Omental fat pad (tissue), 4 donors: ENCODE results near the gene POP5. TPM values are rescaled to one million over a fixed set of nuclear protein-coding genes. Genes with fewer than 3 reads are reported as not detected.

ENCODE experiments used
- ATAC-seq: fragments of 150-250 bp; one replicate; pipeline ENCODE4 v1.9.1; 2016; ENCODE audit warnings: mild to moderate bottlenecking, moderate library complexity; ENCODE audit not compliant: low FRiP score
- DNase-seq: peaks from one replicate; pipeline ENCODE4 v3.0.0-alpha.2; 2019; ENCODE audit warnings: low spot score
- CTCF ChIP-seq, 3 donors: fragments of 450-650 bp; IDR thresholded peaks; one replicate each; pipeline ENCODE4 v1.5.1; 2016 to 2017; ENCODE audit warnings: antibody characterized with exemption in 3 of 3, mild to moderate bottlenecking in 3 of 3, moderate library complexity in 2 of 3
- total RNA-seq, 4 donors: library from RNA; depleted of rRNA; stranded (reverse); fragments of >200 nt; gene quantifications; one replicate each; pipeline ENCODE4 v1.1.0, GENCODE V29; 2016

POP5 gene
- total RNA-seq, 4 donors from 2014 or later: 20.9 to 44.6 (median 34.3) TPM

GRCh38 chr12:120563495-120563894, 17.7 kb downstream of the POP5 start:
- ATAC-seq (no peak), DNase-seq (no peak)
- no peak for TF ChIP-seq CTCF (IDR thresholded peaks at IDR 0.05)

- ATAC-seq: no peak
- no peak for DNase-seq
- TF ChIP-seq CTCF (IDR thresholded peaks at IDR 0.05): no peak
These were observed 18.3 kb downstream of the POP5 start for GRCh38 chr12:120562906-120563305.

GRCh38 chr12:120557589-120557988, 23.6 kb downstream of the POP5 start:
- no peak for TF ChIP-seq CTCF (IDR thresholded peaks at IDR 0.05)
- DNase-seq (no peak), ATAC-seq (no peak)

GRCh38 chr12:120554678-120555077, 26.5 kb downstream of the POP5 start:
- no peak for DNase-seq
- no peak for ATAC-seq
- no peak for TF ChIP-seq CTCF (IDR thresholded peaks at IDR 0.05)

GRCh38 chr12:120546050-120546386, 35.2 kb downstream of the POP5 start:
- DNase-seq (no peak), ATAC-seq (no peak)
- no peak for TF ChIP-seq CTCF (IDR thresholded peaks at IDR 0.05)

- no peak for TF ChIP-seq CTCF (IDR thresholded peaks at IDR 0.05)
- ATAC-seq (no peak), DNase-seq (no peak)
These were observed 36.5 kb downstream of the POP5 start for GRCh38 chr12:120544691-120545090.

GRCh38 chr12:120542166-120542565, 39.0 kb downstream of the POP5 start:
- TF ChIP-seq CTCF (IDR thresholded peaks at IDR 0.05): no peak
- DNase-seq (no peak), ATAC-seq (no peak)
